WTC11 (cell line): ENCODE results near the gene PAIP2. TPM values are rescaled to one million over a fixed set of nuclear protein-coding genes. Genes with fewer than 3 reads are reported as not detected.
A peak's percentile ranks its signal among the peaks of the same experiment; 100 is the strongest.

Experiments
- ATAC-seq: fragments of 200-7000 bp; cut with Tn5 transposase; 2 replicates; pipeline ENCODE4 v1.10.0; 2021; ENCODE audit warnings: mild to moderate bottlenecking, moderate library complexity
- CTCF ChIA-PET: fragments of 300-600 bp; sonication (Branson Sonifier 250); formaldehyde crosslinking; loops from one replicate; lab custom pipeline; 2021; ENCODE audit warnings: antibody characterized with exemption; lab: Charles Lee
- POLR2A ChIA-PET: fragments of 350-600 bp; sonication (Branson Sonifier 250); formaldehyde crosslinking; loops from one replicate; lab custom pipeline; 2021; ENCODE audit warnings: antibody characterized with exemption; lab: Charles Lee
- DNase-seq: peaks from one replicate; pipeline ENCODE4 v3.0.0; 2021; ENCODE audit warnings: low spot score
- H3K27ac Mint-ChIP-seq: 2 replicates; pipeline ENCODE4 v1.8.0; 2021; ENCODE audit warnings: mixed read lengths
- H3K27me3 Mint-ChIP-seq: 2 replicates; pipeline ENCODE4 v1.8.0; 2021; ENCODE audit warnings: low read depth, mild to moderate bottlenecking, moderate library complexity, mixed read lengths
- H3K36me3 Mint-ChIP-seq: 2 replicates; pipeline ENCODE4 v1.8.0; 2021; ENCODE audit warnings: mixed read lengths
- H3K4me1 Mint-ChIP-seq: 2 replicates; pipeline ENCODE4 v1.8.0; 2022; ENCODE audit warnings: mixed read lengths
- H3K4me3 Mint-ChIP-seq: 2 replicates; pipeline ENCODE4 v1.8.0; 2021; ENCODE audit warnings: mild to moderate bottlenecking, moderate library complexity, mixed read lengths
- H3K9me3 Mint-ChIP-seq: 2 replicates; pipeline ENCODE4 v1.8.0; 2021; ENCODE audit warnings: mixed read lengths
- AFF4 ChIP-seq: sonication (generic); formaldehyde crosslinking; IDR thresholded peaks from 2 replicates; pipeline ENCODE4 v1.8.1; 2023; ENCODE audit warnings: mild to moderate bottlenecking, missing genetic modification reagents, borderline replicate concordance
- AR ChIP-seq: fragments of 250-450 bp; sonication (Bioruptor Pico); IDR thresholded peaks from 2 replicates; pipeline ENCODE4 v1.9.0; 2021; ENCODE audit warnings: mild to moderate bottlenecking
- ARID4B ChIP-seq: sonication (generic); formaldehyde crosslinking; IDR thresholded peaks from 2 replicates; pipeline ENCODE4 v1.8.0; 2023; ENCODE audit warnings: missing genetic modification reagents, mild to moderate bottlenecking, borderline replicate concordance
- ATF3 ChIP-seq: sonication (generic); formaldehyde crosslinking; conservative IDR thresholded peaks from 2 replicates; pipeline ENCODE4 v1.8.1; 2022; ENCODE audit warnings: mild to moderate bottlenecking, missing genetic modification reagents
- CTCF ChIP-seq: fragments of 200-600 bp; IDR thresholded peaks from 2 replicates; pipeline ENCODE4 v1.8.0; 2022; ENCODE audit warnings: antibody characterized with exemption
- E2F5 ChIP-seq: sonication (generic); formaldehyde crosslinking; IDR thresholded peaks from 2 replicates; pipeline ENCODE4 v1.8.1; 2022; ENCODE audit warnings: mild to moderate bottlenecking, moderate library complexity, missing genetic modification reagents
- EMX1 ChIP-seq: fragments of 250-450 bp; sonication (Bioruptor Pico); IDR thresholded peaks from 2 replicates; pipeline ENCODE4 v1.8.0; 2021; ENCODE audit warnings: mild to moderate bottlenecking
- ERG ChIP-seq: fragments of 250-450 bp; sonication (Bioruptor Pico); IDR thresholded peaks from 2 replicates; pipeline ENCODE4 v1.8.0; 2021; ENCODE audit warnings: mild to moderate bottlenecking
- ESRRA ChIP-seq: sonication (generic); formaldehyde crosslinking; IDR thresholded peaks from 2 replicates; pipeline ENCODE4 v1.8.1; 2022; ENCODE audit warnings: mild to moderate bottlenecking, missing genetic modification reagents, borderline replicate concordance
- ETV6 ChIP-seq: sonication (generic); formaldehyde crosslinking; IDR thresholded peaks from 2 replicates; pipeline ENCODE4 v1.8.1; 2022; ENCODE audit warnings: mild to moderate bottlenecking, missing genetic modification reagents
- GTF2I ChIP-seq: fragments of 250-450 bp; sonication (Bioruptor Pico); conservative IDR thresholded peaks from 2 replicates; pipeline ENCODE4 v1.4.0; 2021; ENCODE audit warnings: mild to moderate bottlenecking
- KAT7 ChIP-seq: sonication (generic); formaldehyde crosslinking; IDR thresholded peaks from 2 replicates; pipeline ENCODE4 v1.8.1; 2023; ENCODE audit warnings: missing genetic modification reagents, mild to moderate bottlenecking, borderline replicate concordance
- MXD4 ChIP-seq: fragments of 250-450 bp; sonication (Bioruptor Pico); IDR thresholded peaks from 2 replicates; pipeline ENCODE4 v1.8.0; 2021; ENCODE audit warnings: mild to moderate bottlenecking, moderate library complexity, borderline replicate concordance
- MYBL2 ChIP-seq: sonication (generic); formaldehyde crosslinking; IDR thresholded peaks from 2 replicates; pipeline ENCODE4 v1.8.1; 2023; ENCODE audit warnings: mild to moderate bottlenecking, moderate library complexity, missing genetic modification reagents
- RORB ChIP-seq: fragments of 250-450 bp; sonication (Bioruptor Pico); IDR thresholded peaks from 2 replicates; pipeline ENCODE4 v1.9.0; 2021; ENCODE audit warnings: mild to moderate bottlenecking
- SMAD4 ChIP-seq: sonication (generic); formaldehyde crosslinking; IDR thresholded peaks from 2 replicates; pipeline ENCODE4 v1.8.0; 2022; ENCODE audit warnings: mild to moderate bottlenecking, missing genetic modification reagents
- TCF7 ChIP-seq: sonication (generic); formaldehyde crosslinking; IDR thresholded peaks from 2 replicates; pipeline ENCODE4 v1.8.0; 2022; ENCODE audit warnings: mild to moderate bottlenecking, low read depth, missing genetic modification reagents, moderate library complexity
- ZNF138 ChIP-seq: sonication (generic); formaldehyde crosslinking; conservative IDR thresholded peaks from 2 replicates; pipeline ENCODE4 v1.8.1; 2022; ENCODE audit warnings: mild to moderate bottlenecking, moderate library complexity, missing genetic modification reagents
- ZNF263 ChIP-seq: sonication (generic); formaldehyde crosslinking; IDR thresholded peaks from 2 replicates; pipeline ENCODE4 v1.8.1; 2022; ENCODE audit warnings: low read depth, mild to moderate bottlenecking, moderate library complexity, missing genetic modification reagents
- ZNF423 ChIP-seq: fragments of 250-450 bp; sonication (Bioruptor Pico); IDR thresholded peaks from 2 replicates; pipeline ENCODE4 v2.1.2; 2022; ENCODE audit warnings: mild to moderate bottlenecking, moderate library complexity
- total RNA-seq: library from RNA; stranded (reverse); gene quantifications from 3 replicates; pipeline ENCODE4 v1.2.3, GENCODE V29; 2021

Gene PAIP2
- total RNA-seq, 1 experiment from 2014 or later, result 126 TPM

GRCh38 chr5:139392678-139393496, 51.2 kb downstream of the PAIP2 start:
- H3K9me3 Mint-ChIP-seq, result no peaks in the 10 kb centered on the region
- peak overlapping the region; percentile 87 for H3K4me3 Mint-ChIP-seq
- H3K4me1 Mint-ChIP-seq, result peaks cover 43% of the 10 kb centered on the region
- H3K27ac Mint-ChIP-seq, result no peak overlapping the region
- H3K36me3 Mint-ChIP-seq, result peaks cover 5% of the 10 kb centered on the region; the same call in 1 of the 2 replicates
- ATAC-seq (peak; percentile 67), DNase-seq (peak; percentile 88)
- CTCF ChIA-PET, result interaction anchor here (0.5 to 5.6 kb wide), 10 partner anchors 10 to 121 kb away, joined by 3 to 31 read pairs (median 4); partner anchors contain the start of genes PAIP2 and SPATA24
- H3K27me3 Mint-ChIP-seq, result peaks cover 39% of the 10 kb centered on the region
- POLR2A ChIA-PET, result interaction anchor here (1.0 kb wide), 1 partner anchor 51 kb away, joined by 3 read pairs; no protein-coding TSS in a partner anchor
- TF ChIP-seq MYBL2 (CRISPR knock-in tag) (no peak), ETV6 (CRISPR knock-in tag) (peak; percentile 78; the same call in 1 of the 2 replicates), KAT7 (CRISPR knock-in tag) (0 out of 2 replicates have a peak, but pooled peaks have one; percentile 29), CTCF (no peak), AR (CRISPR knock-in tag) (no peak), SMAD4 (CRISPR knock-in tag) (no peak), EMX1 (CRISPR knock-in tag) (no peak), AFF4 (CRISPR knock-in tag) (peak; percentile 86; the same call in 1 of the 2 replicates), MXD4 (CRISPR knock-in tag) (no peak), RORB (CRISPR knock-in tag) (no peak), GTF2I (CRISPR knock-in tag) (no peak), ERG (CRISPR knock-in tag) (no peak), TCF7 (no peak), ZNF263 (CRISPR knock-in tag) (no peak), ZNF138 (CRISPR knock-in tag) (0 out of 2 replicates have a peak, but pooled peaks have one; percentile 28), ESRRA (CRISPR knock-in tag) (no peak), E2F5 (peak; percentile 64; the same call in 1 of the 2 replicates), ATF3 (CRISPR knock-in tag) (no peak), ARID4B (peak; percentile 54; the same call in 1 of the 2 replicates), ZNF423 (peak; percentile 31; the same call in 1 of the 2 replicates)
